HL-60/S4 treated with retinoic acid at 250 ng/mL for 4 days and 3 days (cell line): ENCODE data around the gene ISG15.

Experiments used
- in situ Hi-C: fragments of 300-500 bp; cut with MboI; formaldehyde crosslinking; loops from 2 replicates; pipeline ENCODE4 v1.7.0; 2022; ENCODE audit warnings: low sequenced_read_pairs

The ISG15 gene

DNA sequence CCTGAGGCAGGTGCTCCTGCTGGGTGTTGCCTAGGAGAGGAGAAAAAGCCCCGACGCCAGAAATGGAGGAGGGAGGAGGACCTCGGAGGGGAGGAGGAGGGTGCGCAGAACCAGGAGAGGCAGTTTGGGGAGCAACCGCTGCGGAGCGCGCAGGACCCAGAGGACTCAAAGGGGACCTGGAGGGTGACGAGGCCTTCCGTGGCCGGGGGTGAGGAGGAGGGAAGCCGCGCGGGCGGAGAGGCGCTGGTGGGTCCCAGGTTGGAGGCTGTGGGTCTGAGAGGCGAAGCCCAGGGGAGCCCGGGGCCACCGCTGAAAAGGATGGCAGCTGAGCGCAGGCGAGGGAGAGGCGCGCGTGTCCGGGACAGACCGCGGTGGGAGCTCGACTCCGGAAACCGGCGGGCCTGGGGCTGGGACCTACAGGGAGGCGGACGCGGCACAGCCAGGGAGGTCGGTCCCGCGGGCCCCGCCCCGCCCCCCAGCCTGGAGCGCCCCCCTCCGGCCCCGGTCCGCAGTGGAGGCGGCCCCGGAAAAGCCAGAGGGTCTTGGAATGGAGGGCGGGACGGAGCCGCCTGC, 45.7 kb downstream of the ISG15 start:
- in situ Hi-C loops: no loop called here

- in situ Hi-C loops: no loop called here
These were observed 46.4 kb downstream of the ISG15 start for GRCh38 chr1:1059494-1060280.

- in situ Hi-C loops: no loop called here
These were observed 47.1 kb downstream of the ISG15 start for GRCh38 chr1:1060281-1061000.

- in situ Hi-C loops: no loop called here
These were observed 48.5 kb downstream of the ISG15 start for GRCh38 chr1:1061682-1062345.

DNA sequence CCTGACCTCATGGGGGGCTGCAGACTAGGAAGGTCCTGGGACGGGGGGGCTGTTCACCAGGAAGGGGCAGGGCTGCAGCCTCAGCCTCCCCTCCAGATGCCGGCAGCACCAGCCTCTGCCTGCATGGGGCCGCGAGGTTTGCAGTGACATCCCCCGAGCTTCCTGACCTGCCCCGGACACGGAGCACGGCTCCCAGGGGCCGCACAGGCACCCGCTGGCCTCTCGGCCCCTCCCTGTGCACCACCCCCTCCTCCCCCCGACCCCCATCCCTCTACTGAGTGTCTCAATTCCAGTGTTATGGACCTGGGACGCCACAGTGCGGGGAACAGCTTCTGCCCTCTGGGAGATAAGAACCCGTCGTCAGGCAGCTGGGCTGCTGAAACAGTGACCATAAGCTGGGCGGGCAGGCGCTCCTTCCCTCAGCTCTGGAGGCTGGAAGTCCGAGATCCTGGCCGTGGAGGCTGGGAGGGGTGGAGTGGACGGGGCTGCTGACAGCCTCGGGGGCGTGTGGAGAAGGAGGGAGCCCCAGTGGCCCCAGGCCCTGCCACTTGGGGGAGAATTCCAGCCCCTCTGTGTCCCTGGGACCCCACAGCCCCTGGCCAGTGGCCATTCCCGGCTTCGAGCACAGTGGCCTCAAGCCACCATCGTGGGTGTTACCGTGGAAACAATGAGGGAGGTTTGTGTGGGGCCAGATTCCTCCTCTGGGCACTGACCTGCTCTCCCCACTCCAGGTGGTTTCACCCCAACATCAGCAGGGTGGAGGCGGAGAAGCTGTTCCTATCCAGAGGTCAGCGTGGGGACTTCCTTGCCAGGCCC, 49.3 kb downstream of the ISG15 start:
- in situ Hi-C loops: no loop called here

- in situ Hi-C loops: no loop called here
These were observed 50.1 kb downstream of the ISG15 start for GRCh38 chr1:1063261-1063944.
